H4 (cell line): ENCODE measurements around the gene FUNDC2. TPM values are rescaled to one million over a fixed set of nuclear protein-coding genes. Genes with fewer than 3 reads are reported as not detected.
A peak's percentile ranks its signal among the peaks of the same experiment; 100 is the strongest.
"Not testable (repeated sequence)": the region's sequence is repeated elsewhere in the genome, so short reads cannot be mapped to it uniquely, and the experiment has no call there.

Experiments used
- DNase-seq: peaks from one replicate; pipeline ENCODE4 v3.0.0-alpha.2; 2015; ENCODE audit warnings: low spot score
- total RNA-seq: library from RNA; depleted of rRNA; stranded (reverse); fragments of >200 nt; shearing (Covaris generic); gene quantifications from 2 replicates; pipeline ENCODE4 v1.2.3, GENCODE V29; 2014; rRNA removed

Gene FUNDC2, protein sequence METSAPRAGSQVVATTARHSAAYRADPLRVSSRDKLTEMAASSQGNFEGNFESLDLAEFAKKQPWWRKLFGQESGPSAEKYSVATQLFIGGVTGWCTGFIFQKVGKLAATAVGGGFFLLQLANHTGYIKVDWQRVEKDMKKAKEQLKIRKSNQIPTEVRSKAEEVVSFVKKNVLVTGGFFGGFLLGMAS
- total RNA-seq: 61.2 and 73.0 TPM in 2 replicates

DNA sequence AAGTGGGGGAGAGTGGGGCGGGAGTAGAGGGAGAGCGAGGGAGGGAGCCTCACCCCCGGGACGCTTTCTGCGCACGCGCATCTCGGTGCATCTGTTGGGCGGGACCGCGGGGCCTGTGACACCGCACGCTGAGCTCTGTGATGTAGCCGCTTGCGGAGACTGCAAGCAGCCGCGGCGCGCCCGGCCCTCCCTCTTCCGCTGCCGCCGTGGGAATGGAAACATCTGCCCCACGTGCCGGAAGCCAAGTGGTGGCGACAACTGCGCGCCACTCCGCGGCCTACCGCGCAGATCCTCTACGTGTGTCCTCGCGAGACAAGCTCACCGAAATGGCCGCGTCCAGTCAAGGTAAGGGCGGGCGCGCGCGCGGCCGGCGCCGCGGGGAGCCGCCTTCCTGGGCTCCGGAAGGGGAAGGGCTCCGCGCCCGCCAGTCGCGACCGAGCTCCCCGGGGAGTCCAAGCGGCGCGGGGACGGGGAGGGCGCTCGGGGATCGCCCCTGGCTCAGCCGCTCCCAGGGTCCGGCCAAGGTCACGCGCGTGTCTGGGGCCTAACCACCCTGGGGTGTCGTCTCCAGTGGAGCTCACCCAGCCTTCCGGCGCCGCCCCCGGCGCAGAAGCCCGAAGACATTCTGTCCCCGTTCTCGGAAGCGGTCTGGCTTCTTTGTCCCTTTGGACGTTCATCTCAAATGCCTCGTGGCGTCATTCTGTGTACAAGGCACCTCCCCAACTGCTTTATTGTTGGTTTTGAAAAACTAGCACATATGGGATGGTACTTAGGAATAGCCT lies at the start of gene FUNDC2:
Gene FUNDC2, plus strand, starts transcription at position 118 of the 782 bp plus-strand sequence. Its CDS starts 95 bp downstream, at position 213.
- peak; percentile 94 for DNase-seq

DNA sequence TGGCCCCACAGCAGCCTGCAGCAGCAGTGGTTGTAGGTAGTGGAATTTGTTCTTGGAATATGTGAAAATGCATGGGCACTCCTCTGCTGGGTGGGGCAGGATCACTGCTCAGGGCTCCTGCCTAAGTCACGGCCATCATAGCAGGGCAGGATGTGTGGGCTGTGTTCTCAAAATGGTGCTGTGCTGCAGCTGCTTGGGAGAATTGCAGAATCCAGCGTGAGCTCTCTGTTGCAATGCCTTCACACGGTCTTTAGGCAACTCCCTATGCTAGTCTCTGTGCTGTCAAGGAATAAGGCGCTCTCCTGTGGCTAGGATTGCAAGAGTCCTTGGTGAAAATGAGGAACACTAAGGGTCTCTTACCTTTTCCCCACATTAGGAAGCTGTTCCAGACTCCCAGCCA lies 47.0 kb upstream of the FUNDC2 start:
- no peak for DNase-seq

DNA sequence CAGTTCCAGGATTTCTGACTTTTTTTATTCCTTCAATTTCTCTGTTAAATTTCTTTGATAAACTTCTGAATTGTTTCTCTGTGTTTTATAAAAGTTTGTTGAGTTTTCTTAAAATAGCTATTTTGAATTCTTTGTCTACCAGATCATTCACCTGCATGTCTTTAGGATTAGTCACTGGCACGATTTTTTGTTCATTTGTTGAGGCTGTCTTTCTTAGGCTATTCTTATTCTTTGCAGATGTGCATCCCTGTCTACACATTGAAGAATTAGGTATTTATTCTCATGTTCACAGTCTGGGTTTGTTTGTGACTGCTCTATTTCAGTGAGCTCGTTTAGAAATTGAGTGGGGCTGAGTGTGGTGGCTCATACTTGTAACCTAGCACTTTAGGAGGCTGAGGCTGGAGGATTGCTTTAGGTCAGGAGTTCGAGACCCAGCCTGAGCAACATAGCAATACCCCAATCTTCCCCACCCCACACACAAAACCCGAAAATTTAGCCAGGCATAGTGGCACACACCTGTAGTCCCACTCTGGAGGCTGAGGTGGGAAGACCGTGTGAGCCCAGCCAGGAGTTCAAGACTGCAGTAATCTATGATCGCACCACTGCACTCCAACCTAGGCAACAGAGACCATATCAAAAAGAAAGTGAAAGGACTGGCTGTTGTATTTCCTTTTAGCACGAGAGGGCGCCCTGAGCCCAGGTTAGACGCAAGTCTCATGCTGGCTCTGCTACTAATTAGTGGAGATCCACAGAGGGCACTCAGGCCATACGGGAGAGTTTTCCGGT lies 46.1 kb upstream of the FUNDC2 start:
- DNase-seq: peak; percentile 65

DNA sequence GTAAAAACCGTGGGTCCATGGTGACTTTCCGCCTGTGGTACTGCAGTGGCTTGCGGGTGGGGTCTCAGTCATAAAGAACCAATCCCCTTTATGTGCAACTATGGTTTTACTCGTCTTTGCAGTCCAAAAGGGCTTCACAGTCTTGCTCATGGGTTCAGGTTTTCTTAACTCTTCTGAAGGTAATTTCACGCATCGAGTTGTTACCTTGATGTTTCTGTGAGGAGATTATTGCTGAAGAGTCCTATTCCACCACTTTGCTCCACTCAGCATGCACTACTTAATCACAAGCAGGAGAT lies 45.6 kb upstream of the FUNDC2 start:
- no peak for DNase-seq

DNA sequence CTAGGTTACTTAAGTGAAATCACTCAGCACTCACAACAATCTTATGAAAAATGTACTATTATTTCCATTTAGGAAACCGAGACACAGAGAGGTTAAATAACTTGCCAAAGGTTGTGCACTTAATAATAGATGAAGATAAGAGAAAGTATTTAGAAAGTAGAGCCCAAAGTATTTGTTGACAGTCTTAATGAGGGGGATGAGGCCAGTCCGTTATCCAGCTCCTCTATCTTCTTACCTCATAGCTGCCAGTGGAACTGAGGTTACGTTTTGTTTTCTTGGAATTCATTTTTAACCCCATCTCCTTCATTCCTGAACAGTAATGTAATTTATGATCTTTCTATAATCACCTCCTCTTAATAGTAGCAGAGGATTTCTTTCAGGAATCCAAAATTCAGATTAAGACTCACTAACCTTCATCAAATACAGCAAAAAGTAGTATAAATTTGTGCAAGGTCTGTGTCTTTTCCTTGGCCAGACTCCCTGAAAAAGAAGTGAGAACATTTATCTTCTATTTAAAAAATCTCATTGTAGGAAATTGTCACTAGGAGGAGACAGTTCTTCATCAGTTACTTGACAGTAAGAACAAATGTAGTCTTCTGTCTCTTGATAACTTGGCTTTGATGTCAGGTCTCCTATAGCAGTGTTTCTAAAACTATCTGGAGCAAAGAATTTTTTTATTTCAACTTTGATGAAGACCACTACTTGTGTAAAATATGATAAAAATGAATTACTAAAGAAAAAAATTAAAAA lies 39.6 kb upstream of the FUNDC2 start:
- DNase-seq: no peak

DNA sequence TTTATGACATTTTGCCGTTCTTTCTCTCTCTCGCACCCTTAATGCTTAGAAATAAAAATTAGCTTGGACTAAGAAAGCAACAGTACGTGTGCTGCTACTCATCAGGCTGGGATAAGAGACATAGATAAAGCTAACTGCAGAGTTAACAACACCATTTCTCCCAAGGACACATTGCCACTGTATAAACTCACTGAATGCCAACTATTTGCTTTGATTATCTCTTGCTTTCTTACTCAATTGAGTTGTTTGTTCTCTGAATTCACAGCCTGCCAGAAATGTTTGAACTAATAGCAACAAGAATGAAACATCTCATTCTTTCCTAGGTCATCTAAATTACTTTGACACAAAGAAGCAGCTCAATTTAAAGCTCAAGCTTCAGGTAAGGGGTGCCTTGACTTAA lies 38.7 kb upstream of the FUNDC2 start:
- no peak for DNase-seq

DNA sequence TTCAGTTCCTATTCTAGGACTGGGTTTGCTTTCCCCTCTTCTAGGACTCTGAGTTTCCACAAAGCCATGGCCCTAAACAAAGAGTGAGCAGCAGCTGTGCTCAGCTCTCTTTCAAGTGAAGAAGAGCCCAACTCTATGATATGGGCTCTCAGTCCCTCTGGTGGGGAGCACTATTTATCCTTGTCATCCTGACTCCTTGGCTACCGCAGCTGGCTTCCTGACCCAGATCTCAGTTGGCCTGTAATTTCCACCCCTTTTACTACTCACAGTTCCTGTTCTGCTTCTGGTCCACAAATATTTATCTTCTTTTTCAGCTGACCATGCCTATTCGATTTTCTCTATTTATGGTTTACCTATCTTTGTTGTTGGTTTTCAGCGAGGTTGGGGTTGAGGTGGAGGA lies 37.9 kb upstream of the FUNDC2 start:
- no peak for DNase-seq

DNA sequence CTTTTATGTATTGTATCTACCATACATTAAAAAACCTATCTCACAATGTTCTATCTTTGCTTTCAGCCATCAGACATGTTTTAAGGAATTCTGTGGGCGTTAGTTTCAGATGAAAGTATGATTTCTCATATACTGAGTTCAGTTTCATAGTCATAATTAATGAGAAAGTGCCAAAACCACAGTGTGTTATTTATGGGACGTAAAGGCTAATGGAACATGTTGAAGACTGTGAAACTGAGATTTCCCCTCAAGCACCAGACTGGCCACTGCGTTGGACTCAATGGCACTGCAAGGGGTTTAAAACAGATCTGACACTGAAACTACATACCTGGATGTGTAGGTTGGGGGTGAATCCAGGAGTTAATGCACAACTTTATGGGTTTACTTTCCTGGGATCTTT lies 36.1 kb upstream of the FUNDC2 start:
- no peak for DNase-seq

DNA sequence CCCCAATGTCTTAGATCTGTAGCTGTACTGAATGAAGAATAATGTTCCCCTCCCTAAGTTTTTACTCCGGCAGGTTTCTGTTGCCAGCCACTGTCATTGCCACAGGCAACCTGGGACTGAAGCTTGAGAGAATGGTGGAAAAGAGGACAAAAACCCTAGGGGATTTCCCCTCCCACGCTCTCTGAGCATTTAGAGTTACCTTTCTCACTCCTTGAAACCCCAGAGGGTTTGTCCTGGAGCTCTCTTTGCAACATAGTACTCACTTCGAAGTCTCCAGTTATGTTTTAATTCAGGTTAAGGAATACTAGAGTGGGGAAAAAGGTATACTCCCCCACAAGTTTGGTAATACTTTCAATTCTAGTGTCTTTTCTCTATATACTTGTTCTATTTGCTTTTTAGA lies 35.6 kb upstream of the FUNDC2 start:
- DNase-seq: no peak

DNA sequence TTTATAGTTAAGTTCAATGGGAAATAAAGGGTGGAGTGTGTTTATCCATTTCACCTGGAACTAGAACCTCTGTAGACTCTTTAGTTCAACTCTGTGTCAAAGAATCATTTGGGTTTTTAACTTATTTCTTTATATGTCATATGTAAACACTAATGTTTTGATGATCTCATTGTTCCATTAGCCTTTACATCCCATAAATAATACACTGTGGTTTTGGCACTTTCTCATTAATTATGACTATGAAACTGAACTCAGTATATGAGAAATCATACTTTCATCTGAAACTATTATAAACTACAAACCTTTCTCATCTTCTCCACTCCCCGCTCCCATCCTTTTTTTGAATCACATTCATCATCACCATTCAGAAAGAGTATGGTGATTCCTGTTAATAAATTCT lies 35.2 kb upstream of the FUNDC2 start:
- DNase-seq: no peak

DNA sequence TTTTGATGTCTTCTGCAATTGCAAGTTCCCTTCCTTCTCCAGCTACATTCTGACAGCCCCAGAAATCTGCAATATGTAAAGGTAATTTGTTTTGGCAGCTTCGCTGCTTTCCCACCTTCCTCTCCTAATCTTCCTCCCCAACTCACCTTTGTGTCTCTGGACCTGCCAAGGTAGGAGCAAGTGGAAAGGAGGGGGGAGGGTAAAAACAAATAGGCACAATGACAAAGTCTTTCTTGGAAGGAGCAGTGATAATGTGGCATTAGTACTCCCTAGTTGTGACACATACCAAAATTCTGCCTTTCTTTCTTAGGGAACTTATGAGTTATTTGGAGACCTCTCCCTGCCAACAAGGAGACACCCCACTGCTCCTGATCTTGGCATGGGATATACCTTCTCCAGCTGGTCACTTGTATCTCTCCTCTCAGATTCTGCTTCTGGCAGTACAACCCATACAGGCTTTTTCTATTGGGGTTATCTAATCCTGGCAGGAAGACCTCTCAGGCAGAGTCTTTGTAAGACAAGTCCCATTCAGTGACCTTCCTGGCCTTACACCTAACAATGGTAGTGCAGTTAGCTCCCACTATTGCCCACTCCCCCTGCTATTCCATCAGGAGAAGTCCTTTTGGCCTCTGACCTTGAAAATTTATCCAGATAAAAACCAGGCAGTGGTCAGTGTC lies 28.3 kb upstream of the FUNDC2 start:
- DNase-seq: no peak

DNA sequence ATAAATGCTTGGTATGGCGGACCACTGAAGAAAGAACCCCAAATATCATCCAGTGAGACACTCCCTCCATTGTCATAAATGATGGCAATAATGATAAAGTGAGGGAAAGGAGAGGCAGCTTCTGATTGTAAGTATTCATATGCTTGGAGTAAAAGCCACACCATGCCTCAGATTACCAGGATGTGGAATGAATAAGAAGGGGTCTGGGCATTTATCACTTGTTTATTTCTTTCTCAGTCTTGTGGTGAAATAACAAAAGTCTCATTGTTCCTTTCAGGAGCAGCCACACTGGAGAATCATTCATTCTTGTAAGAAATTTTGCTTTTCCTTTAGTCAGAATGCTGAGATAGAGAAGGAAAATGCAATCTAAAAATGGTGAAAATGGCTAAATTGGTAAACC lies 25.8 kb upstream of the FUNDC2 start:
- DNase-seq: no peak

DNA sequence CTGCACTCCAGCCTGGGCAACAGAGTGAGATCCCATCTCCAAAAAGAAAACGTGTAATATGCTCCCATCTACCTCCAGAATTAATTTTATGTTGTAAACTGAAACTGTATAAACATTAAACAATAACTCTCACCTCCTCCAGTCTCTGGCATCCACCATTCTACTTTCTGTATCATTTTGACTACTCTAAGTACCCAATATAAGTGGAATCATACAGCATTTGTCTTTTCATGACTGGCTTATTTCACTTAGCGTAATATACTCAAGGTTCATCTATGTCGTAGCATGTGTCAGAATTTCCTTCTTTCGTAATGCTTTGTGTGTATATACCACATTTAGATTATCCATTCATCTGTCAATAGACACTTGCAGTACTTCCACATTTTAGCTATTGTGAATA lies 24.8 kb upstream of the FUNDC2 start:
- DNase-seq: no peak

DNA sequence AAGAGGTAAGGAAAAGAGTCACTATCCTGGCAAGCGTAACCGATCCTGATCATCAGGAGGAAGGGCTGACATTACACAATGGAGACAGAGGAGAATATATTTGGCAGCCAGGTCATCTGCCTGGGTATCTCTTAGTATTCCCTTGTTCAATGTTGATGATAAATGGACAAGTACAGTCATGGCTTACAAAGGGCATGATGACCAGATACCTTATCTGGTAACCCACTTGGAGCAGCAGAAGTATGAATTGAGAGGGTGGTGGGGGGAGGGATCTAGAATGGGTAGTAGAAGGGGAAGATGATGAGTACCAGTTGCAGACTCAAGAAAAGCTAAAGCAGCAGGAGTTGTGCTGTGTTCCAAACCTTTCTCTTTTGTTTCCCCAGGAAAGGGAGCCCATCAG lies 21.5 kb upstream of the FUNDC2 start:
- DNase-seq: no peak

DNA sequence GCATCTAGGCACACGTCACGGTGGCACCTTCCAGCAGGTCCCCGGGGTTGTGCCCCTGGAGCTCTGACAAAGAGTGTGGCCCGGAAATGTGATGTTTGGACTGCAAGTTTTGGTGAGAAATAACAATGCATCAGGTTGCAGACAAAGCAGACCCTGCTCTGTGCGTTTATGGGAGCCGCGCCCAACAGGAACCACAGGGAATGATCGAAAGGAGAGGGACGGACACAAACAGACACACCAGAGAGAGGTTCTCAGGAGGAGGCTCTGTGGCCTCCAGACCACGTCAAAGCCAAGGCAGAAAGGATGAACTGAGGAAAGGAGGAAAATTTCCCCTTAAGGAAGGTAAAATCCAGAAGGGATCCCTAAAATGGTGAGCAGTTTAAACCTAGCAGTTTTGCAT lies 20.3 kb upstream of the FUNDC2 start:
- DNase-seq: not testable (repeated sequence)

DNA sequence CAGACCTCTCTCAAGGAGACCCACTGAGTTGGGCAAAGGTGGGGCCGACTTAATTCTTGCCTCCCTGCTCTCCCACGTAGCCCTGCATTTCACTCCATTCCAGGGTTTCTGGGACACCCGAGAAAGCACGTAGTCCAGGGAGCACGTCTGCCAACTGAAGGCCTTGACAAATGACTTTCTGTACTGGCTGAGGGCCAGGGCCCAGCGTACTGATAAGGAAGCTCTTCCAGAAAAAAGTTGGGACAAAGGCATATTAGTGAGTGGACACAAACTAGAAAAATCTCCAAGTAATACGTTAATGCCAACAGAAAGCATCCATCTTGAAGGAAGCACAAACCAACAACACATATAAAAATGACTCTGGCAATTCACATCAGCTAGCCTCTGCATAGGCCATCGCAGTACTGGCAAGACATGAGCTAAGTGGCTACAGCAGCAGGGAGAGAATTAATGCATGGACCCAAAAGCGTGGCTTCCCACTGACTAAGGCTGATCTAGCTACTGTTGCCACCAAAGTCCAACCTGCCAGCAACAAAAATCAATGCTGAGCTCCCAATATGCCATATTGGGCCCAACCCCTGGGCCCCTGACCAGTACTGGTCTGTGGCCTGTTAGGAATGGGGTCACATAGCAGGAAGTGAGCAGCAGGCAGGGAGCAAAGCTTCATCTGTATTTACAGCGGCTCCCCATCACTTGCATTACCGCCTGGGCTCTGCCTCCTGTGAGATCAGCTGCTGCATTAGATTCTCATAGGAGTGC lies 19.6 kb upstream of the FUNDC2 start:
- not testable (repeated sequence) for DNase-seq

DNA sequence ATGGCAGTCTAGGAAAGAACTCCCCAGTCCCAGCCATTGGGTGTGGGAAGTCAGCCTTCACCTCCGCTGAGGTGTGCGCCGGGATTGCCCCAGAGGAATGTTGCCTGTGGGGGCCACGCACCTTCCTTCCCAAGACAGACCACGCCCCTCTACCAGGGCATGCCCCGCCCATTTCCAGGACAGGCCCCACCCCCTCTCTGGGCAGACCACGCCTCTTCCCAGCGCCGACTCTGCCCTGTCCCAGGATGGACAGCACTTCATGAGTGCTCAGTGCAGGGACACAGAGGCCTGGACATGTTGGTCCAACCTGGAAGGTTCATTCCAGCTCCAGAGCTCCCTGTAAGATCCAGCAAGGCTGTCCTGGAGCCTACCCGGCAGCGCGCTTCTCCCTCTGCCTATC lies 18.1 kb upstream of the FUNDC2 start:
- not testable (repeated sequence) for DNase-seq

DNA sequence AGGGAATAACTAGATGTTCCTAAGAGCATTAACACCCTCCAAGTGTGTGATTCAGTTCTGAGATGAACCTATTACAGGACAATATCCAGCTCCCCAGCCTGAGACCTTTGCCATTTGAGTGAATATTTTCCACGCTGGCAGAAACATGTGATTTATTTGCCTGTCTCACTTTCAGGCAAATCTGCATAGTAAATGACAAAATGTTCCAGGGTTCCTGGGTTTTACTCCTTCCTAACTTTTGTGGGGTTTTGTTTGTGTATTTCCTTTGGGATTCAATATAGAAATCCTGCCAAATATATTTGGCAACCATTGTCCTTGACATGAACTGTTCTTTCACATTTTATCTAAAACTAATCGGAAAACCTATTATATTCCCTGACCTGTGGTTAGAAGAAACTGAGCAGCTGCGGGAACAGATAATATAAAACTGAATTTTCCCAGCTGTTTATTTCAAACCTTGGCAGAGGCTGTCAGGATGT lies 16.6 kb upstream of the FUNDC2 start:
- no peak for DNase-seq

DNA sequence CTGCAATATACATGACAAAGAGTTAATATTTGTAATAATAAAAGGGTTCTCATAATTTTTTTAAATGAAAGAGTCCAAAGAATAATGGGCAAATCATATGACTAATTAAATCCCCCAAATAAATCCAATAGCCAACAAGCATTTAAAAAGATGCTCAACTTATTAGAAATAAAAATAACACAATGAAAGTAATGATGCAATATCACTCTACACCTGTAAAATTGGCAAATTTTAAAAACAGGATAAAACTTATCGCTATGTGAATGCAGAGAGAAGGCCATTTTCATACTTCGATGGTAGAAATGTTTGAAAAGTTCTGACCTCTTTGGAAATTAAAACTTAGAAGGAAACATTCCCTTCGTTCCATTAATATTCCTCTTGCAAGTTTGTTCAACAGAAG lies 6.1 kb upstream of the FUNDC2 start:
- no peak for DNase-seq

DNA sequence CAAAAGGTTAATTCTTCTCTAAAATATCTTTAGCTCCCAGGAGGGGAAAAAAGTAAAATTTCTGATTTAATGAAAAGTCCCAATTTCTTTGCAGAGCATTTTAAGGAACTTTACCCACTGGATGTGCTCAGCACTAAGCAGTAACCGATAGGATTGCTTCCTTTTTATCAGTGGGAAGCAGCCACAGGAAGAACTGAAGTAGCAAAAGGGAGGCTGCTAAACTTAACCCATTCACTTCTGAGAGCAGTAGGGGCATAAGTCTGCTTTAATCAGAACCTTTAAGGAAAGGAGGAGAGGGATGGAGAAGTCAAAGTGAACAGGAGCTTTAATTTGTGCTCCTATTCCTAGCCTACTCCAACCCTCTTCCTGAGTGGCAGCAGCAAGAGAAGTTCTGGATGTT lies 4.1 kb upstream of the FUNDC2 start, which contains the start of gene F8:
Gene F8, minus strand, starts transcription at position 139 of the 400 bp plus-strand sequence. CDS start 171 bp downstream, outside the sequence.
- no peak for DNase-seq
